SK-N-SH (cell line): ENCODE measurements around the gene PTPRG. TPM values are rescaled to one million over a fixed set of nuclear protein-coding genes. Genes with fewer than 3 reads are reported as not detected.

Experiments
- CTCF ChIA-PET: fragments of 300-600, 350-600 bp; formaldehyde crosslinking; extraction: SDS; loops from one replicate; lab custom pipeline; 2021; lab: Yijun Ruan, JAX
- POLR2A ChIA-PET: fragments of 350-600 bp; sonication (Branson Sonifier 250); formaldehyde crosslinking; extraction: SDS; loops from one replicate; lab custom pipeline; 2020; ENCODE audit warnings: antibody characterized with exemption, inconsistent platforms; lab: Yijun Ruan, JAX
- DNase-seq: peaks from one replicate; pipeline ENCODE4 v3.0.0; 2012
- H2AFZ ChIP-seq: fragments of 200-600 bp; sonication (generic); 2 replicates; pipeline ENCODE4 v1.8.1; 2016; ENCODE audit warnings: antibody characterized with exemption, mild to moderate bottlenecking, low read depth
- H3F3A ChIP-seq: fragments of 200-600 bp; sonication (generic); replicated peaks from 2 replicates; pipeline ENCODE3; 2016; ENCODE audit warnings: antibody characterized with exemption, mild to moderate bottlenecking; ENCODE audit not compliant: insufficient read depth
- H3K27ac ChIP-seq, 2 experiments: fragments of 200-500 bp in 1 of 2; fragments of 200-600 bp in 1 of 2; sonication (Bioruptor generic) in 1 of 2; sonication (generic), shearing (Covaris generic) in 1 of 2; 2 replicates each; pipeline versions ENCODE4 v1.5.1 to v1.6.1; 2014 to 2016; ENCODE audit warnings: low read depth in 2 of 2, inconsistent platforms in 1 of 2, low read length in 1 of 2, mild to moderate bottlenecking in 1 of 2, mixed read lengths in 1 of 2
- H3K27me3 ChIP-seq: fragments of 200-600 bp; sonication (generic), shearing (Covaris generic); 2 replicates; pipeline ENCODE4 v1.6.1; 2016; ENCODE audit warnings: mixed run types; ENCODE audit not compliant: insufficient read depth
- H3K36me3 ChIP-seq, 2 experiments: fragments of 200-500 bp in 1 of 2; fragments of 200-600 bp in 1 of 2; sonication (Bioruptor generic) in 1 of 2; sonication (generic) in 1 of 2; replicated peaks in 1 of 2; 2 replicates each; pipeline versions ENCODE3 to v1.5.1; 2014 to 2016; ENCODE audit warnings: low read length in 1 of 2, mild to moderate bottlenecking in 1 of 2; ENCODE audit not compliant: insufficient read depth in 2 of 2, control insufficient read depth in 1 of 2
- H3K4me1 ChIP-seq, 2 experiments: fragments of 200-500 bp in 1 of 2; fragments of 200-600 bp in 1 of 2; sonication (Bioruptor generic) in 1 of 2; sonication (generic), shearing (Covaris generic) in 1 of 2; 2 replicates each; pipeline versions ENCODE4 v1.5.1 to v1.6.1; 2014 to 2016; ENCODE audit warnings: low read depth in 1 of 2, low read length in 1 of 2, mixed run types in 1 of 2; ENCODE audit not compliant: insufficient read depth in 2 of 2, control insufficient read depth in 1 of 2
- H3K4me2 ChIP-seq: fragments of 200-600 bp; sonication (generic), shearing (Covaris generic); 2 replicates; pipeline ENCODE4 v1.6.1; 2017; ENCODE audit warnings: mixed run types
- H3K4me3 ChIP-seq, 2 experiments: fragments of 200-500 bp in 1 of 2; fragments of 200-600 bp in 1 of 2; sonication (Bioruptor generic) in 1 of 2; sonication (generic), shearing (Covaris generic) in 1 of 2; 2 replicates each; pipeline versions ENCODE4 v1.5.1 to v1.8.1; 2014 to 2016; ENCODE audit warnings: low read depth in 2 of 2, inconsistent platforms in 1 of 2, low read length in 1 of 2, mild to moderate bottlenecking in 1 of 2, mixed read lengths in 1 of 2, moderate library complexity in 1 of 2
- H3K79me2 ChIP-seq: fragments of 200-600 bp; sonication (generic); 2 replicates; pipeline ENCODE4 v1.8.1; 2017; ENCODE audit warnings: mild to moderate bottlenecking; ENCODE audit not compliant: insufficient read depth
- H3K9ac ChIP-seq: fragments of 200-600 bp; sonication (generic); 2 replicates; pipeline ENCODE4 v1.6.1; 2017; ENCODE audit warnings: mixed run types
- H3K9me2 ChIP-seq: fragments of 200-600 bp; sonication (generic); 2 replicates; pipeline ENCODE4 v1.6.1; 2017; ENCODE audit warnings: mixed run types
- H3K9me3 ChIP-seq: fragments of 200-600 bp; sonication (generic); 2 replicates; pipeline ENCODE4 v1.6.1; 2017; ENCODE audit warnings: mixed run types, mild to moderate bottlenecking, moderate library complexity
- H4K20me1 ChIP-seq: fragments of 200-600 bp; sonication (generic); 2 replicates; pipeline ENCODE4 v1.6.1; 2017; ENCODE audit warnings: mild to moderate bottlenecking, mixed run types; ENCODE audit not compliant: insufficient read depth
- CHD2 ChIP-seq: fragments of 150-350 bp; IDR thresholded peaks from 2 replicates; pipeline ENCODE4 v1.6.1; 2018; ENCODE audit warnings: low read length; ENCODE audit not compliant: partially characterized antibody
- GATA2 ChIP-seq: sonication (generic); formaldehyde crosslinking; IDR thresholded peaks from 2 replicates; pipeline ENCODE4 v1.5.0; 2020; ENCODE audit warnings: mild to moderate bottlenecking, missing genetic modification reagents
- MXI1 ChIP-seq: IDR thresholded peaks from 2 replicates; pipeline ENCODE4 v1.6.1; 2012; ENCODE audit warnings: mild to moderate bottlenecking, low read depth, low read length, improper control_type of control experiment
- POLR2AphosphoS5 ChIP-seq: IDR thresholded peaks from 2 replicates; pipeline ENCODE4 v1.6.1; 2012; ENCODE audit warnings: low read depth, low read length
- RFX5 ChIP-seq: IDR thresholded peaks from 2 replicates; pipeline ENCODE4 v1.6.1; 2012; ENCODE audit warnings: mild to moderate bottlenecking, improper control_type of control experiment, low read length
- TCF12 ChIP-seq: IDR thresholded peaks from 2 replicates; pipeline ENCODE4 v1.4.0; 2012
- YY1 ChIP-seq: IDR thresholded peaks from 2 replicates; pipeline ENCODE4 v1.4.0; 2012; ENCODE audit warnings: low read depth, mild to moderate bottlenecking
- WGBS: methylation state at CpG from one replicate; pipeline ENCODE4 v1.1.6; 2017; ENCODE audit warnings: low lambda C conversion rate; 5-methylcytosine and 5-hydroxymethylcytosine counted together
- polyA plus RNA-seq, 3 experiments: library from polyadenylated mRNA; depleted of rRNA; stranded (reverse); fragments of >200 nt; gene quantifications; 2 replicates each; pipeline ENCODE4 v1.2.3, GENCODE V29; 2012
- TF ChIP-seq, protein P1 (sequence below): fragments of 200-600 bp; sonication (generic); IDR thresholded peaks from 2 replicates; pipeline ENCODE4 v1.6.1; 2017; ENCODE audit warnings: antibody characterized with exemption, mild to moderate bottlenecking, moderate library complexity
- TF ChIP-seq, protein P2 (sequence below): IDR thresholded peaks from 2 replicates; pipeline ENCODE4 v1.6.1; 2012; ENCODE audit warnings: mild to moderate bottlenecking, low read depth, low read length, moderate library complexity
- TF ChIP-seq, protein P3 (sequence below): IDR thresholded peaks from 2 replicates; pipeline ENCODE4 v1.4.0; 2012; ENCODE audit warnings: low read depth, borderline replicate concordance

Gene PTPRG
- polyA plus RNA-seq, 1 of the 3 experiments (the other 2 are of a cell fraction), result 14.1 TPM

DNA sequence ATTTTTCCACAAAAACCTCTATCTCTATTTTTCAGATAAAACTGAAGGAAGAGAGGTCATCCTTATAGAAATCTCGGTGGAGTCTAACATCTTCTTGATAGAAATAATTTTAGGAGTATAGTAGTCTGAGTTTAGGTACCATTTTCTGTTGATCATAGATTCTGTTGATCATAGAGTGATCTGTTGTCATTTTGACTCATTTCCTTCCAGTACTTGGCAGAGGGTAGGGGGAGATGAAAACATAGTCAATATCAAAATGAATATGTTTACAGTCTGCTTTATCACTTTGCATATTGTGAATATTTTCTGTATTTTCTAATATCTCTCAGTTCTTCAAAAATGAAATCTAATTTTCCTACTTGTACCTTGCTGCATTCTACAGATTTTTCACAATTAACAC, 458.5 kb downstream of the PTPRG start (continued):
- TF ChIP-seq, protein P1, sequence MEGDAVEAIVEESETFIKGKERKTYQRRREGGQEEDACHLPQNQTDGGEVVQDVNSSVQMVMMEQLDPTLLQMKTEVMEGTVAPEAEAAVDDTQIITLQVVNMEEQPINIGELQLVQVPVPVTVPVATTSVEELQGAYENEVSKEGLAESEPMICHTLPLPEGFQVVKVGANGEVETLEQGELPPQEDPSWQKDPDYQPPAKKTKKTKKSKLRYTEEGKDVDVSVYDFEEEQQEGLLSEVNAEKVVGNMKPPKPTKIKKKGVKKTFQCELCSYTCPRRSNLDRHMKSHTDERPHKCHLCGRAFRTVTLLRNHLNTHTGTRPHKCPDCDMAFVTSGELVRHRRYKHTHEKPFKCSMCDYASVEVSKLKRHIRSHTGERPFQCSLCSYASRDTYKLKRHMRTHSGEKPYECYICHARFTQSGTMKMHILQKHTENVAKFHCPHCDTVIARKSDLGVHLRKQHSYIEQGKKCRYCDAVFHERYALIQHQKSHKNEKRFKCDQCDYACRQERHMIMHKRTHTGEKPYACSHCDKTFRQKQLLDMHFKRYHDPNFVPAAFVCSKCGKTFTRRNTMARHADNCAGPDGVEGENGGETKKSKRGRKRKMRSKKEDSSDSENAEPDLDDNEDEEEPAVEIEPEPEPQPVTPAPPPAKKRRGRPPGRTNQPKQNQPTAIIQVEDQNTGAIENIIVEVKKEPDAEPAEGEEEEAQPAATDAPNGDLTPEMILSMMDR, result no peak
- TF ChIP-seq CHD2 (no peak), POLR2AphosphoS5 (no peak)
- TF ChIP-seq, protein P2, sequence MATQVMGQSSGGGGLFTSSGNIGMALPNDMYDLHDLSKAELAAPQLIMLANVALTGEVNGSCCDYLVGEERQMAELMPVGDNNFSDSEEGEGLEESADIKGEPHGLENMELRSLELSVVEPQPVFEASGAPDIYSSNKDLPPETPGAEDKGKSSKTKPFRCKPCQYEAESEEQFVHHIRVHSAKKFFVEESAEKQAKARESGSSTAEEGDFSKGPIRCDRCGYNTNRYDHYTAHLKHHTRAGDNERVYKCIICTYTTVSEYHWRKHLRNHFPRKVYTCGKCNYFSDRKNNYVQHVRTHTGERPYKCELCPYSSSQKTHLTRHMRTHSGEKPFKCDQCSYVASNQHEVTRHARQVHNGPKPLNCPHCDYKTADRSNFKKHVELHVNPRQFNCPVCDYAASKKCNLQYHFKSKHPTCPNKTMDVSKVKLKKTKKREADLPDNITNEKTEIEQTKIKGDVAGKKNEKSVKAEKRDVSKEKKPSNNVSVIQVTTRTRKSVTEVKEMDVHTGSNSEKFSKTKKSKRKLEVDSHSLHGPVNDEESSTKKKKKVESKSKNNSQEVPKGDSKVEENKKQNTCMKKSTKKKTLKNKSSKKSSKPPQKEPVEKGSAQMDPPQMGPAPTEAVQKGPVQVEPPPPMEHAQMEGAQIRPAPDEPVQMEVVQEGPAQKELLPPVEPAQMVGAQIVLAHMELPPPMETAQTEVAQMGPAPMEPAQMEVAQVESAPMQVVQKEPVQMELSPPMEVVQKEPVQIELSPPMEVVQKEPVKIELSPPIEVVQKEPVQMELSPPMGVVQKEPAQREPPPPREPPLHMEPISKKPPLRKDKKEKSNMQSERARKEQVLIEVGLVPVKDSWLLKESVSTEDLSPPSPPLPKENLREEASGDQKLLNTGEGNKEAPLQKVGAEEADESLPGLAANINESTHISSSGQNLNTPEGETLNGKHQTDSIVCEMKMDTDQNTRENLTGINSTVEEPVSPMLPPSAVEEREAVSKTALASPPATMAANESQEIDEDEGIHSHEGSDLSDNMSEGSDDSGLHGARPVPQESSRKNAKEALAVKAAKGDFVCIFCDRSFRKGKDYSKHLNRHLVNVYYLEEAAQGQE, result no peak

DNA sequence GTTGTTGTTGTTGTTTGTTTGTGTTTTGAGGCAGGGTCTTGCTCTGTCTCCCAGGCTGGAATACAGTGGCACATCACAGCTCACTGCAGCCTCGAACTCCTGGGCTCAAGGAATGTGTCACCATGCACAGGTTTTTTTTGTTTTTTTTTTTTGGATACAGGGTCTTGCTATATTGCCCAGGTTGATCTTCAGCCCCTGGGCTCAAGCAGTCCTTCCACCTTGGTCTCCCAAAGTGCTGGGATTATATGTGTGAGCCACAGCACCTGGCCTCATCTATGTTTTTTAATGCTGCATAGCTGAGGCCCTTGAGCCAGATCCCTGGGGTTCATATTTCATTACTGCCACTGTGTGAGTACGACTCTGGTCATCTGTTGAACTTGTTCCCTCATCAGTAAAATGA, 459.3 kb downstream of the PTPRG start:
- no peak overlapping the region for H3K4me3 ChIP-seq
- H3K36me3 ChIP-seq, result peaks cover 2 to 3% of the 10 kb centered on the region in 2 experiments
- no peaks in the 10 kb centered on the region for H4K20me1 ChIP-seq
- H3K27ac ChIP-seq, result no peak overlapping the region
- no peaks in the 10 kb centered on the region for H3F3A ChIP-seq
- H3K9me2 ChIP-seq, result no peaks in the 10 kb centered on the region
- no peak for DNase-seq
- H3K9ac ChIP-seq, result no peak overlapping the region
- ChIA-PET POLR2A (no interaction called here), CTCF (no interaction called here)
- no peaks in the 10 kb centered on the region for H3K79me2 ChIP-seq
- 82% methylated on average over 2 of the region's 2 CpGs for WGBS
- H3K27me3 ChIP-seq, result no peaks in the 10 kb centered on the region
- H2AFZ ChIP-seq, result no peak overlapping the region
- H3K4me1 ChIP-seq, result no peaks in the 10 kb centered on the region
- H3K9me3 ChIP-seq, result no peaks in the 10 kb centered on the region
- TF ChIP-seq MXI1, result no peak
- TF ChIP-seq GATA2 (CRISPR knock-in tag), result no peak
- TF ChIP-seq, protein P3, sequence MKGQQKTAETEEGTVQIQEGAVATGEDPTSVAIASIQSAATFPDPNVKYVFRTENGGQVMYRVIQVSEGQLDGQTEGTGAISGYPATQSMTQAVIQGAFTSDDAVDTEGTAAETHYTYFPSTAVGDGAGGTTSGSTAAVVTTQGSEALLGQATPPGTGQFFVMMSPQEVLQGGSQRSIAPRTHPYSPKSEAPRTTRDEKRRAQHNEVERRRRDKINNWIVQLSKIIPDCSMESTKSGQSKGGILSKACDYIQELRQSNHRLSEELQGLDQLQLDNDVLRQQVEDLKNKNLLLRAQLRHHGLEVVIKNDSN, result no peak
- no peak for TF ChIP-seq POLR2AphosphoS5
- no peak for TF ChIP-seq YY1
- TF ChIP-seq TCF12, result no peak
- TF ChIP-seq, protein P2, result no peak
- TF ChIP-seq RFX5, result no peak
- no peak overlapping the region for H3K4me2 ChIP-seq
